C1 segment of cervical spinal cord (tissue), 14 donors: Measurements from ENCODE around the gene ARFIP1.

ENCODE experiments used
- DNase-seq, 14 donors: peaks; one replicate each; lab custom pipeline; 2025; lab: John Stamatoyannopoulos, UW

ARFIP1 gene

DNA sequence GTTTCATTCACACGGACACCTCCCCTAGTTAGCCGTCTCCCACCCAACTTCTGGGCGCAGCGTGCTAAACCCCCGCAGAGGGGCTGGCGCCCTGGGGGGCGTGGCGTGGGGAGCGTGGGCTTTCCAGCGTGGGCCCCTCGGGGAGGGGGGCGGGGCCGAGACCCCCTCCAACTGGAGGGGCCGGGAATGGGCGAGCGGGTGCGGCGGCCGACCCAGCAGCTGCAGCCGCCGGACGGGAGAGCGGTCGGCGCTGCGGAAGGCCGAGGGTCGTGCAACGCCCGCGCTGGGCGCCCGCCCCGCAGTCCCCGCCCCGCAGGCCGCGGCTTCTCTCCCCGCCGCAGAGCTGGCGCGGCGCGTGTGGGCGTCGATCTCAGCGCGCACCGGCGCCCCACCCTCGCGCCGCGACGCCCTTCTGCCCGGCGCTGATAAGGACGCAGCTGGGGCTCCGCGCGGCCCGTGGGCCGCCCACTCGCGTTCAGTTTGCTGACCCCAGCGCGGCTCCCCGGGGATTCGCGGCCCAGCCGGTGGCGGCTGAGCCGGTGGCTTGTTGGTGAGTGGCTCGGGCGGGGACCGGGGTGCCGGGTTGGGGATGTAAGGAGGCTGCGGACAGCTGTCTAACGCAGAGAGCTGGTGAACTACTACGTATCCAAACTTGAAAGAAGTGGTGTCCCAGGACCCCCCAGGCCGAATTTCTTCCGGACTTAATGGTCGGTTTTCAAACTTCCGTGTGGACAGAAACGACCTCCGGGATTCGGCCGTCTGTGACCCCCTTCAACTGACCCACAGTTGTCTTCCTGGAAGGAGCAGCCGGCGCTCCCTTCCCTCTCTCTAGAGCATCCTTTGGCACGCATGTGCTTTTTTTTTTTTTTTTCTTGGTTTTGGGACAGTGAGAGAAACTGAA lies 157.8 kb downstream of the ARFIP1 start:
- peak in 8 of 14 donors; percentile 9 to 46 (median 18) for DNase-seq

DNA sequence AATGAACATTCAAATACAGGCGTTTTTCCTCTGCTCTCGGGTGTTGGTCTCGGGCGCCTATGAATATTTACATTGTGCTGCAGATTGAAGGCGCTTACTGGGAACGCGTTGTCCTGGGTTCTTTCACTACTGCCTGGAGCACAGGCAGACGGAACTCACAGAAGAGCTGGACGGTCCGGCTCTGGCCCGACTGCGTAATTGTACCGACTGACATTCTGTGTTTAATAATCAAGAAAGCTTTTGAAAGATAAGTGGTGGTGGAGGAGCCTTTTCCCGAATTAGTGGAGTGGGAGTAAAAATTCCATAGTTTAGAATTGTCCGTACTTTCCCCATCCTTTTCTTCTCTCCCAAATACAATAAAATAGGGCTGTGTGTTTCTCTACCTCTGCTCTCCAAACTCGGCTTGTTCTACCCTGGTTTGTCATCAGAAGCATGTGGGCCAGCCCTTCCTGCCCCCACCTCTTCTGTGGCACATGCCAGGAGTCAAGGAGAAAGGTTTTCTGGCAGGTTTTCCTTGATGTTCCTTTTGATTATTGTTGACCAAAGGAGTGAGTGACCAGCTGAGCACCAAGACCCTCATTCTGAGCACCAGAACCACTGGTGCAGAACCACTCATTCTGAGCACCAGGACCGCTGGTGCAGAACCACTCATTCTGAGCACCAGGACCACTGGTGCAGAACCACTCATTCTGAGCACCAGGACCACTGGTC lies 158.6 kb downstream of the ARFIP1 start:
- peak in 1 of 14 donors; percentile 26 for DNase-seq

DNA sequence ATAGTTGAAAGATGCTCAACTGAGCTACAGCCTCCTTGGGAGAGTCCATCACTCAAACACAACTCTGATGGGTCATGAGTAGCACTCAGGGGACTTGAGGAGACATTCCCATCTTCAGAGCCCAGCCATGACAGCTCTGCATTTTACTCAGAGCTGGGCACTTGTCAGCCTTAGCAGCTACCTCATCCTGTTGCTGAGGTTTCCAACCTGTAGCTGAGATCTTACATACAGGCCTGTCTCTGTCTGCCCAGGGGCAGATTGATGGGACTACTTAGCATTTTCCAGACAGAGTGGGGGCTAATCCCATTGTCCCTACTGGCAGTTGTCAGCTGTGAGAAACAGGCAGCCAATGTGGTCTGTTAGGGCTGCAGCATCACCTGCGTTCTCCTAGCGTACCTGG lies 159.9 kb downstream of the ARFIP1 start:
- DNase-seq = no peak

DNA sequence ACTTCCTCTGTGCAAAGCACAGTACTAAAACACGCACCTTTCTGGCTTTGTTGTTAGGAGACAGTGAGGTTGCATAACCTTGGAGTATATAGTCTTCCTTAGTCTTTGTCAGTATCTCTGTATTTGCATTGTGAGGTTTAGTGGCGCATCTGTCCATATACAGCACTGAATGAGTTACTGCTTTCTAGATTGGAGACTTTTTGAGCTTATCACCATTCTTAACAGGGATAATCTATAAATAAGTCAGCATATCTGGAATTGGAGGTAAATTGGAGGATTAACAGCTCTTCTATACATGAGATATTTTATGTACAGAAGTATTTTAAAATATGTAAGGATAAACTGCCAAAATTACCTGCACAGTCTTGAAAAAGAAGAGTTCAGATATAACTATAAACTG lies 160.7 kb downstream of the ARFIP1 start:
- DNase-seq = no peak

DNA sequence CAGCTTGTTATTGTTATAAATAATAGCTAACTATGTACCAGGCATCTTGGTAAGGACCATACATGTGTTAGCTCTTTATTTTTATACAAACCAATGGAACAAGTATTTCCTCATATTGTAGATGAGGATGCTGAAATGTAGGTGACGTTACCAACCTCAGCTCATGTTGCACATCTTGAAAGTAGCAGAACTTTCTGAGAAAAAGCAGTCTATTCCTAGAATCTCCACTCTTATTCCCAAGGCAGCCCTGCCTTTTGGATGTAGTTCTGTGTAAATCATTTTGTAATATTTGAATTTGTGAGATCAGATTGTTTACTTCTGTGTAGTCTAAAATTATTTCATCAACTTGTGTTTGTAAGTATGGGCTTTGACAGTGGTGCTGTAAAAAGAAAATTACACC lies 161.7 kb downstream of the ARFIP1 start:
- DNase-seq = no peak

DNA sequence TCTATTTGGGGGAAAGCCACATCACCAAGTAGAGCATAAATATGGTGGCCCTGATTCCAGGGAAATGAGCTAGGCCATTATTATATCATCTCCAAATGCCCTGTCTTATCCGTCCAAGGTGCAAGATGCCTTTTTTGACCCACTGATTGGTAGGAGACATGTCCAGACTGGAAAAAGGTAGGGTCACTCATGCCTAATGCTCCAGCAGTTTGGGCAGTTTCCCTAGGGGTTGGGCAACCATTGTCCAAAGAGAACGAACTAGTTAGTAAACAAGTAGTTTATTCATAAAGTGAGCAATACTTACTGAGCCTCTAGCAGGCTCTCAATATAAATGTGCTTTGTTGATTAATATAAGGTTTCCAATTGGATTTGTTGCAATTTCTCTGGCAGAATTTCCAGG lies 162.6 kb downstream of the ARFIP1 start:
- no peak for DNase-seq

DNA sequence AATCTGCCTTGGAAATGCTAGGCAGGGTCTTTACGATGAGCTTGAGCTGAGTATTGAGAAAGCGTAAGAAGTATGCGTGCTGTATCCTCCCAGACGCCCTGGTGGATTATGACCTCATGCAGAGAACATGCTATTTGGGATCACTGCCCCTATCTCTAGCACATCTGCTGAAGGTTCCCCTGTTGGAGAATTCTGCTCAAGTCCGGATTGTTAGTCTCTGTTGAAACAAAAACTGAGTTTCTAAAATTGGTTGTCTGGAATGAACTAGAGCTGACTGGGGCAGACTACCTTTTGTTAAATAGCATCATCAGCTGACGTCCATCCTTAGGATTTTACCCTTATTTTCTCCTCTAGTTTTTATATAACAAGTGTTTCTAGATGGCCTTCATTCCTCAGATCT lies 163.9 kb downstream of the ARFIP1 start:
- no peak for DNase-seq

DNA sequence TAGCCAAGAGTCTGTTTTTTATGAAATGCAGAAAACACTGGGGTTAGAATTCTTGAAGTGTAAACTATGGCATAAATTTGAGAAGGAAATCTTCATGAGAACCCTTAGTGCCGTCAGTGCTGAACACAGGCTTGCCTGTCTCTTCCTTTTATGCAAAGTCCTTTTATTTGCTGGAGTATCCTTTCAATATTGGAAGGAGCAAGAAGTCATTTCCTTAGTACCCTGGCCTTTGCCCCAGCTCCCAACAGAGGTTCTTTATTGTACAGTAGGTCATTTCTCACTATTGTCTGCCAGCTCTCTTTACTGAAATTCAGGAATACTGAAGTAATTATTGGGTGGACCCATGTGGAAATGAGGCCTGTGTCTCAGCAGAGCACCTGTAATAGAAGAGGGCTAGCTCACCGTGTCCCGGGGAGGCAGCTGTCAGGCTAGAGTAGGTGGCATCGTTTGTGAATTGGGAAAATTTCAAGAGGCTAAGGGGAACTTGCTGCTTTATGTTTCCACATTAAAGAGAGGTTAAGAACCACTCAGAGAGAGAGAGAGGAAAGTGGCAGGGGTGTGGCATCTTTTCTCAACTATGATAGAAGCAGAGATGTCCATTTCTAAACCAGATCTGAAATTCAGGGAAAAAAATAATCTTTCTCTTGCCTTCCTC lies 165.0 kb downstream of the ARFIP1 start:
- DNase-seq = no peak

DNA sequence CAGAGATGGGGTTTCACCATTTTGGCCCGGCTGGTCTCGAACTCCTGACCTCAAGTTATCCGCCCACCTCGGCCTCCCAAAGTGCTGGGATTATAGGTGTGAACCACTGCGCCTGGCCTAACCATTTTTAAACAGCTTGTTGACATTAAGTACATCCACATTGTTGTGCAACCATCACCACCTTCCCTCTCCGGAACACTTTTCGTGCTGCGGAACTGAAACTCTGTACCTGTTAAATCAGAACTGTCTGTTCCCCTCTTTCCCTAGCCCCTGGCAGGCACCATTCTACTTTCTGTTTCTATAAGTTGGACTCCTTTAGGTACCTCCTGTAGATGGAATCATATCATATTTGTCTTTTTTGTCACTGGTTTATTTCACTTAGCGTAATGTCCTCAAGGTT lies 165.9 kb downstream of the ARFIP1 start:
- no peak for DNase-seq

DNA sequence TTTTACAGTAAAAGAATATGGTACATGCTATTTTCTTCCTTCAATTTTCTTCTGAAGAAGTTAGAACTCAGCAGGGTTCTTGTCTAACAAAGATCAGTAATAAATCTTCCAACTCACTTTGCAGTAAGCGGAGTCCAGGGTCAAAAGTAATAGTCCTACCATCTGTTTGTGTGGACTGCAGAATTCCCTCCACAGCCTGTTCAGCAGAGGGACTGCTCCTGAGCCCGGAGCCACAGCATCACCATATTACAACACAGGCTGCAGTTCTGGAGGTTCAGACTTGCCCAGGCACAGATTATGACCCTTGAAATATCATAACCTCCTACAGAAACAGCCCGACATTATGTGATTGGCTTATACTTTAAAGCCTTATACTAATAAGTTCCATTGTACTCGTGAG lies 166.7 kb downstream of the ARFIP1 start:
- DNase-seq = no peak

DNA sequence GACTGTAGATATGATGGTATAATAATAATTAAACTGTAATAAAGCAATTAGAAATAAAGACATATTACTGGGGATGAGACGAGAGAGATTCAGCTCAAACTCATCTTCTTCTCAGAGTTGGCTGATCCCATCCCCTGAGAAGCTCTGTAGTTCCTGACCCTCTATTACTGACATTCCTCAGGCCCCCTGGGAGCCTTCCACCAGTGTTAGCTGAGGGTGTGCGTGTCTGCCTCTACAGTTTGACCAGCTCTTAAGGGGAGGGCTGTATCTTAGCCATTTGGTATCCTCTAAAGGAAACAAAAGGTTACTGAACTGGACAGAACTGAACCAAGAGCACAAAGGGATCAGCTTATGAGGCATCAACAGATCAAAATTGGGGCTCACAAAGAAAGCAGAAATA lies 167.6 kb downstream of the ARFIP1 start:
- DNase-seq = no peak

DNA sequence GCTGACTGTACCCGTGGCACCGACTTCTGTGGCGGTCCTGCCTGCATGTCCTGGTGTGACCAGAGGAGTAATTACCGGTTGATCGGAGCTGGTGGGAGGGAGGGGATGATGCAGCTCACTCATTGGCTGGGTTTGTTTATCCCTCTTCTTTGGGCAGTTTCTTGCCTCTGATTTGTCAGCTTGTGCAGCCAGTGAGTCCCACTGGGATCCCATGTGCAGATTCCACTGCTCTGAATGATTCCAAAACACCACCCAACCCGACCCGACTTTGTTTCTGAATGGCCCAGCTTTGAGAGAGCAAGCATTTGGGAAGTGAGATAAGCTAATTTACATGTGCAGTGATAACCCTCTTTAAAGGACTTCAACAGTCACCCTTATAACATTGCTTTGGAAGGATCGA lies 170.2 kb downstream of the ARFIP1 start:
- no peak for DNase-seq

DNA sequence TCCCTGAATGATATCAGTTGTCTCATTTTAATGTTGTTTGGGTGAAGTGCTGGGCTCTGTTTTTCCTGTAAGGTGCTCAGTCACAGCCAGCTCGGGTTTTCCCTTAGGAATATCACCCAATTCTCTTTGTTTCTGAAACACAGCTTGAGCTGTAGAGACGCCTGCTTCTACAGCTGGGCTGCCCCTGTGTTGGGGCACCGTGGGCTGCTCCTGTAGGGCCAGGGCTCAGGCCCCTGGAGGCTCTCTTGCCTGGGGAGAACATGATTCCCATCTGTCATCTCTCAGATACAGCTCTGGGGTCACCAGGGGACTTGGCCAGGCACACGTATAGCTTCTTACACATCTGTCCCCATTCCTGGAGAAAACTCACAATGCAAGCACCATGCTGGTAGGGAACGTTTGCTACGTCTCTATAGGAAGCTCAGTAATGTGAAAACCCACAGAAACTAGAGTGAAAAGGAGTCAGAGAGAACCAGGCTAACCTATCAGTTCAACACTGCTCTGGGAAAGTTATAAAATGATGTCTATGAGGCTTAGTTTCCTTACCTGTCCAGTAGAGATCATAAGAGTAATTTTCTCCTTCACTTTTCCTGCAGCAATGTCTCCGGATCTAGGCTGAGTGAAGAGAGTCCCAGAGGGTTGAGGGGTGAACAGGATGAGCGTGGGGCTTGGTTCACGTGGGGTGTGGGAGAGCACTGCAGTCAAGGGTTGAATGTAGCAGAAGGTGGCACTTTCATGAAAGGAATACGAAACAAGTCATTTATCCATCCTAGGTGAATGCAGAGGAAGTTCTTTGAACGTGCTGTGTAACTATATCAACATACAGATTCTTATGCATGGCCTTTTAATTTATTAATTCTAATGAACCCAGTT lies 170.9 kb downstream of the ARFIP1 start:
- no peak for DNase-seq

DNA sequence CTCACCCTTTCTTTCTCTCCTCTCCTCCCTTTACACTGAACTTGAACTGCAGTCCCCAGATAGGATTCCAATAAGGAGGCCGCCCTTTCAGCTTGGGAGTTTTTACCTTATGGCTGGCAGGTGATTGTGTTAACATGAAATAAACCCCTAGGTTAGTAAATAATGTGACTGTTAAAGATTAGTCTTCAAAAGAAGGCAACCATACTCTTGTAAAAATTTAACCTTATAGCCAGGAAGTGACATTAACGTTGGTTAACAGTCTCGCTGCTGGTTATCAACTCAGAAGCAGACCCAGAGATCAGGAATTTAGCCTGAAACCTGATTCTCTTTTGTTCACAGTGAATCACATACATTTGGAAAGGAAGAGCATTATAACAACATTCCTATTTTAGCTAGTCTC lies 171.6 kb downstream of the ARFIP1 start:
- DNase-seq = no peak

DNA sequence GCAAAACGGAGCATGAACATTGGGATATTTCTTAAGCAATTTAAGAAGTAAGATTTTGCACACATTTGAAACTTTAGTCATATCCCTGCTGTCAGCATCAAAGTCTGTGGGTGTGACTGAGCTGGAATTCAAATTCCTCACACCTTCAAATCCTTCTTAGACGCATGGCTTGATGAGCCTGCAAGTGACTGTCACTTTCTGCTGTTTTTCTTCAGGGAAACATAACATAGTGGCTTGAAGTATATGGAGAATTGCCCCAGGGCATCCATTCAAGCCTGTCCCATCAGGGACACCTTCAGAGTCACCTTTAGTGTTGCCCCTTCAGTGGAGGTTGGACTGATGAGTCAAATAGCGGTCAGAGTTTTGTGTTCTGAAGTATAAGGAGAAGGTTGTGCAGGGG lies 173.8 kb downstream of the ARFIP1 start:
- no peak for DNase-seq

DNA sequence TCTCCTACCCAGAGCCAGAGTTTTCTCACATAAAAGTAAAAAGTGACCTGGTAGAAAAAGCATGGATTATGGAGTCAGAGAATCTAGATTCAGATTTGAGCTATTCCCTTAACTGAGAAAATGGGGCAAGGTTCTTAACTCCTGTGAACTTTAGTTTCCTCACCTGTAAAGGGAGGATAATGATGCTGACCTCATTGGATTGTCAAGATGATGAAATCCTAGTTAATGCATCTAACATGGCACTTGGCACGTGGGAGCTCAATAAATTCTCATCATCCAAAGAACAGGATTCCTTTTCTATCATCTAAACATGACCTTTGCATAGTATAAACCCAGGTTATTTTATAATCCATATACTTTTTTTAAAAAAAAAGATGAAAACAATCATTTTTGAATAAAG lies 175.0 kb downstream of the ARFIP1 start:
- DNase-seq = no peak

DNA sequence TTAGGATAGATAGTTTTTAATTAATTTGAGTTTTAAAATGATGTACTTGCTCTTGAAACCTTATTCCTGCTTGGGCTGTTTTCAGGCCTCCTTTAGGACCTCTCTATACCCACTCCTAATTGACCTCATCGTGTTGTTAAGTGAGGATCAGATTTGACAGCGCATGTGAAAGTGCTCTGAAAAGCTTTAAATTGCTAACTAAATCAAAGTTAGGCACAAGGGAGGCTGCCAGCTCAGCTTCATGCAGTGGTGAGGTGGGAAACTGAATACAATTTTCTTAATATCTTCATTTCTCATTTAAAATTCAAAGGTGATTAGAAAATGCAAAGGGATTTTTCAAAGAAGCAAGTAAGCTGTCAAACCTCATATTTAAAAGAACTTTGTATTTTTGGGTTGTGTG lies 176.4 kb downstream of the ARFIP1 start:
- no peak for DNase-seq

DNA sequence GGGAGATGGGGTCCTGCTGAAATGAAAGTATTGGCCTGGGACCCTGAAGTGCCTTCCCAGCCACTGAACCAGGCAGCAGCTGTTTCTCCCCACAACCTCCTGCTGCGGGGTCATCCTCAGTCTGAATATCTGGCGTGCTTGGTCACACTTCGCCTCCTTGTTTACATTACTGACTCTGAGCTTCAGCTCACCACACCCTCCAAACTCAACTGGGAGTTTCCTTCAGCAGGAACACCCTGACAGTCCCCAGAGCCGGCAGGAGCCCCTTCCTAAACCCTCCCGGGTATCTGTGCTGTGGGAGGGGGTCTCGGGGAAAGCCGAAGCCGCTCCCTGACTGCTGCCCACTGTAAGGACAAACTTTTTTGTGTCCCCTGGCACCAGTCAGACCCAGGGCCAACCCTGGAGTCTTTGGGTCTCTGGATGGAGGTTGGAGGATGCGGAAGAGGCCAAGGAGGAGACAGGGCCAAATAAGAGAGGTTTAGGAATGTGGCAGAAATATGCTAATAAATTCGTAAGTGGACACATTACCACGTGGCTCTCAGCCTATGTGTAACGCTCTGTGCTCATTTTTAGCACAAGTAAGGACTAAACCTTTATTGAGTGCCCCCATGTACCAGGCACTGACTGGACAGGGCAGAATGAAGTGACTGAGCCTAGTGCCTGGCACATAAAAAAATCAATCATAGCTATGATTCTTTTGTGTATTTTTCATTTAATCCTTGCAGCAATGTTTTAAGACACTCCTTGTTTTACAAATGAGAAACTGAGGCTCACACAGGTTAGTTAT lies 177.1 kb downstream of the ARFIP1 start:
- DNase-seq = no peak

DNA sequence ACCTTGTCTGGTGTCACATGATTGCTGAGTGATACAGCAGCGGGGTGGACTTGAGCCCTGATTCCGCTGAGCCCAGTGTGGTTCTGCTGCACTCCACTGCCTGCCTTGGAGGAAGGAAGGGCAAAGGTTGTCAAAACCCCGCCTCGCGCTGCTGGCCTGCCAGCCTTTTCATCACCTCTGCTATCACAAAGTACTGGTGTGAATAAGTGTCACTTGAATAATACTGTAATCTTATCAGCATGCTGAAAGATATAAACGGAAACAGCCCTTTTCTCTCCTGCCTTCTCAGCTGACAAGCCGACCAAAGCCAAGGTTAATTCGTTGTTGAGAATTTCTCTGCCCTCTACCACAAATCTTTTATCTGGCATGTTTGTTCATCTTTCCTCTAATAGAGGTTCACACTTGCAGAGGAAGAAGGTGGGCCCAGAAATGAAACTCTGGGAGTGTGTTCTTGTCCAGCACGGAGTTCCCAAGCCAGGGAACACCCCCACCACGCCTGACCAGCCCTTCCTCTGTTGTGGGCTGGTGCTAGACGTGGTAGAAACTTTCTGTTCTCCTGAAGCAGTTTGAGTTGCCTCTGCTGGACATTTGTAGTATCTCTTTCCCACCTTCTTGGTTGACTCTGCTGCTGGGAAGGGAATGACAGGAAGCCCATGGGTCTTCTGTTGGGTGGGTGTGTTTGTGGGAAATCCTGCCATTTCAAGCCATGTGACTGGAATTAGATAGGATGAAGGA lies 177.8 kb downstream of the ARFIP1 start:
- DNase-seq = no peak

DNA sequence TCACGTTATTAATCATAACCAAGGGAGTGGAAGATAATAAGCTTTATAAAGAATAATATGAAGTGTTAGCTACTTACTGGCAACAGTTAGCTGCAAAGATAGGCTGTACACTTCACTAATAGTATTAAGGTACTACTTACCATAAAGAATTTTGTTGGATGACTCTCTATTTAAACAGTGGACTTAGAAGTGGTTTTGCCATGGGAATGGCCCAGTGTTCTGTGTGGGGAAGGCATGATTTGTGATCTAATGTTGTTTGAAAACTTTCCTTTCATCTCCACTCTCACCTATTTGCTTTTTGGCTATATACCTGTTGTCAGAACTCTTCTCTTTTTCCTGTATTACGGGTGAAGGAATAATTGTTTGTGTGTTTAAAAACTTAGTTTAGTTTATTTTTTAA lies 179.3 kb downstream of the ARFIP1 start:
- DNase-seq = no peak
